Panc1 (cell line): Measurements from ENCODE around the gene CST6.

ENCODE experiments used
- CTCF ChIP-seq: fragments of 450-650 bp; IDR thresholded peaks from 2 replicates; pipeline ENCODE4 v1.5.1; 2017; ENCODE audit warnings: mild to moderate bottlenecking
- TCF7L2 ChIP-seq: IDR thresholded peaks from 2 replicates; pipeline ENCODE4 v1.6.1; 2011; ENCODE audit warnings: mild to moderate bottlenecking, low read depth, low read length, inconsistent platforms

GRCh38 chr11:66003291-66003690, 8.5 kb upstream of the CST6 start:
- no peak for TF ChIP-seq CTCF
- no peak for TF ChIP-seq TCF7L2
